Measurements from ENCODE around the gene SYT14.
"Not testable (repeated sequence)": the region's sequence is repeated elsewhere in the genome, so short reads cannot be mapped to it uniquely, and the experiment has no call there.

SYT14 gene

DNA sequence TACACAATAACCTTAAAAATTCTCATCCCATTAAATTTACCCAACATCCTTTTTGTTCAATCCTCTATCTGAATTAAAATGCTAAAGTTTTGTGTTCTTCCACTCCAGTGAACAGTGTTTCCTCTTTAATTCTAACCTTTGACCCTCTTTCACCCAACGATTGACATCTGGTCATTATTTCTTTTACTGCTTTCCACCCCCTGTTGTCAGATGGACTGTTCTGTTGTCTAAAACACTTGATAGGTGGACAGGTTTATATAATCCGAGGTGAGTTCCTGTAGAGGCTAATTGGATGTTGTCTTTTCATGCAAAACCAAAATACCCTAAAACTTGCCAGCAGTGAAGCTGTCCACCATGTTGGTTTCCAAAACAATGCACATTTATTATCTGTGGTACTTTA, 221.2 kb downstream of the SYT14 start:
- DNase-seq (ENCODE audit: low spot score) (no peak), ATAC-seq (ENCODE audit: low read depth) (no peak)
- Histone ChIP-seq H3K27ac (ENCODE audit: poor library complexity, severe bottlenecking) (no peak overlapping the region), H3K36me3 (ENCODE audit: low read depth) (no peaks in the 10 kb centered on the region), H3K4me3 (ENCODE audit: severe bottlenecking) (no peak overlapping the region), H3K4me1 (ENCODE audit: insufficient read depth, poor library complexity, severe bottlenecking) (no peaks in the 10 kb centered on the region), H3K27me3 (ENCODE audit: insufficient read depth, poor library complexity, severe bottlenecking) (no peaks in the 10 kb centered on the region), H3K9me3 (ENCODE audit: severe bottlenecking) (no peaks in the 10 kb centered on the region)
- TF ChIP-seq, protein P1, sequence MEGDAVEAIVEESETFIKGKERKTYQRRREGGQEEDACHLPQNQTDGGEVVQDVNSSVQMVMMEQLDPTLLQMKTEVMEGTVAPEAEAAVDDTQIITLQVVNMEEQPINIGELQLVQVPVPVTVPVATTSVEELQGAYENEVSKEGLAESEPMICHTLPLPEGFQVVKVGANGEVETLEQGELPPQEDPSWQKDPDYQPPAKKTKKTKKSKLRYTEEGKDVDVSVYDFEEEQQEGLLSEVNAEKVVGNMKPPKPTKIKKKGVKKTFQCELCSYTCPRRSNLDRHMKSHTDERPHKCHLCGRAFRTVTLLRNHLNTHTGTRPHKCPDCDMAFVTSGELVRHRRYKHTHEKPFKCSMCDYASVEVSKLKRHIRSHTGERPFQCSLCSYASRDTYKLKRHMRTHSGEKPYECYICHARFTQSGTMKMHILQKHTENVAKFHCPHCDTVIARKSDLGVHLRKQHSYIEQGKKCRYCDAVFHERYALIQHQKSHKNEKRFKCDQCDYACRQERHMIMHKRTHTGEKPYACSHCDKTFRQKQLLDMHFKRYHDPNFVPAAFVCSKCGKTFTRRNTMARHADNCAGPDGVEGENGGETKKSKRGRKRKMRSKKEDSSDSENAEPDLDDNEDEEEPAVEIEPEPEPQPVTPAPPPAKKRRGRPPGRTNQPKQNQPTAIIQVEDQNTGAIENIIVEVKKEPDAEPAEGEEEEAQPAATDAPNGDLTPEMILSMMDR (IDR thresholded peaks at IDR 0.05; ENCODE audit: poor library complexity, severe bottlenecking), result no peak

DNA sequence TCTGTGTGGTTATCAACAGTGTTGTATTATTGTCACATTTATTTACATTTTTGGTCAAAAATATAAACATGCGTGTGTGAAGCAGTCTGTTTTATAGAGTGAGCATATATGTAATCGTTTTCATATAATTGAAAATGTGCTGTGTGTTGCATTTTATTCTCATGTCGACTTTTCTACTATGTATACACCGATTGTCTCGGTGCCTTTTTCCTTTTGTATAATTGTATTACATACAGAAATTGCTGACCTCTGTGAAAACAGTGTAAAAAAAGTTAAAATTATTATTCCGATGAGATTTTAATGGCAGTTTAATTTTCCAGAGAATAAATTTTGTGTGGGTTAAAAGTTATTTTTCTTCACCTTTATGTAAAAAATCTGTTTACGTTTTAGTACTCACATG, 232.2 kb downstream of the SYT14 start:
- DNase-seq (ENCODE audit: low spot score) (no peak), ATAC-seq (ENCODE audit: low read depth) (no peak)
- TF ChIP-seq, protein P1 (IDR thresholded peaks at IDR 0.05; ENCODE audit: poor library complexity, severe bottlenecking), result no peak
- Histone ChIP-seq H3K27ac (ENCODE audit: poor library complexity, severe bottlenecking) (no peak overlapping the region), H3K27me3 (ENCODE audit: insufficient read depth, poor library complexity, severe bottlenecking) (no peaks in the 10 kb centered on the region), H3K36me3 (ENCODE audit: low read depth) (no peaks in the 10 kb centered on the region), H3K4me1 (ENCODE audit: insufficient read depth, poor library complexity, severe bottlenecking) (no peaks in the 10 kb centered on the region), H3K4me3 (ENCODE audit: severe bottlenecking) (no peak overlapping the region), H3K9me3 (ENCODE audit: severe bottlenecking) (no peaks in the 10 kb centered on the region)

DNA sequence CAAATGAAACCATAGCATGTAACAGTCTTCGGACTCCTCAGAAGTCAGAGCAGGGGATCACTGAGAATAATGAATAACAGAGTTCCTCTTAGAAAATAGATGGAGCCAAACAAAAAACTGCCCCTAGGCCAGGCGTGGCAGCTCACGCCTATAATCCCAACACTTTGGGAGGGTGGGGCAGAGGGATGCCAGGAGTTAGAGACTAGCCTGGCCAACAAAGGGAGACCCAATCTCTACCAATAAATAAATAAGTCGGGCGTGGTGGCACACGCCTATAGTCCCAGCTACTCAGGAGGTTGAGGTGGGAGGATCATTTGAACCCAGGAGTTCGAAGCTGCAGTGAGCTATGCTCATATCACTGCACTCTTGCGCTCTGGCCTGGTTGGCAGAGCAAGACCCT, 236.1 kb downstream of the SYT14 start:
- H3K27ac ChIP-seq (ENCODE audit: poor library complexity, severe bottlenecking), result no peak overlapping the region
- no peaks in the 10 kb centered on the region for H3K27me3 ChIP-seq (ENCODE audit: insufficient read depth, poor library complexity, severe bottlenecking)
- H3K4me1 ChIP-seq (ENCODE audit: insufficient read depth, poor library complexity, severe bottlenecking), result no peaks in the 10 kb centered on the region
- H3K9me3 ChIP-seq (ENCODE audit: severe bottlenecking), result no peaks in the 10 kb centered on the region
- ATAC-seq (ENCODE audit: low read depth), result no peak
- TF ChIP-seq, protein P1 (IDR thresholded peaks at IDR 0.05; ENCODE audit: poor library complexity, severe bottlenecking), result no peak
- no peak for DNase-seq (ENCODE audit: low spot score)
- no peaks in the 10 kb centered on the region for H3K36me3 ChIP-seq (ENCODE audit: low read depth)
- H3K4me3 ChIP-seq (ENCODE audit: severe bottlenecking), result no peak overlapping the region

DNA sequence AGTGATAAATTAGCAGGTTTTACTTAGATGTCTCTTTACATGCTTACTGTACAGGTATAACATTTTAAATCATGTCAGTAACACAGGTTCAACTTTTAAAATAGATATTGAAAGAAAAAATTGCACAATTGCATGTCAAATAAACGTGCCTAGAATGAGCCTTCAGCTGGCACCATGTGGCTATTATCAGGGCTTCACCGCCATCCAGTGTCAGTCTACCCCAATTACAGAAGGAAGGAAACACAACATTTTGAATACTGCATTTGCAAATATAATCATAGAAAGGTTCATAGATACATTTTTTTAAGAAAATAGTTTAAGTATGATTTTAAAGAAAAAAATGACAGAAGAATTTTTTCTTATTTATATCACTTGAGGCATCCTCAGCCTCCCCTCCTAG, 247.0 kb downstream of the SYT14 start:
- H3K27me3 ChIP-seq (ENCODE audit: insufficient read depth, poor library complexity, severe bottlenecking), result no peaks in the 10 kb centered on the region
- no peak for ATAC-seq (ENCODE audit: low read depth)
- TF ChIP-seq, protein P1 (IDR thresholded peaks at IDR 0.05; ENCODE audit: poor library complexity, severe bottlenecking), result no peak
- no peaks in the 10 kb centered on the region for H3K36me3 ChIP-seq (ENCODE audit: low read depth)
- H3K4me3 ChIP-seq (ENCODE audit: severe bottlenecking), result no peak overlapping the region
- H3K9me3 ChIP-seq (ENCODE audit: severe bottlenecking), result no peaks in the 10 kb centered on the region
- DNase-seq (ENCODE audit: low spot score), result no peak
- no peak overlapping the region for H3K27ac ChIP-seq (ENCODE audit: poor library complexity, severe bottlenecking)
- no peaks in the 10 kb centered on the region for H3K4me1 ChIP-seq (ENCODE audit: insufficient read depth, poor library complexity, severe bottlenecking)

DNA sequence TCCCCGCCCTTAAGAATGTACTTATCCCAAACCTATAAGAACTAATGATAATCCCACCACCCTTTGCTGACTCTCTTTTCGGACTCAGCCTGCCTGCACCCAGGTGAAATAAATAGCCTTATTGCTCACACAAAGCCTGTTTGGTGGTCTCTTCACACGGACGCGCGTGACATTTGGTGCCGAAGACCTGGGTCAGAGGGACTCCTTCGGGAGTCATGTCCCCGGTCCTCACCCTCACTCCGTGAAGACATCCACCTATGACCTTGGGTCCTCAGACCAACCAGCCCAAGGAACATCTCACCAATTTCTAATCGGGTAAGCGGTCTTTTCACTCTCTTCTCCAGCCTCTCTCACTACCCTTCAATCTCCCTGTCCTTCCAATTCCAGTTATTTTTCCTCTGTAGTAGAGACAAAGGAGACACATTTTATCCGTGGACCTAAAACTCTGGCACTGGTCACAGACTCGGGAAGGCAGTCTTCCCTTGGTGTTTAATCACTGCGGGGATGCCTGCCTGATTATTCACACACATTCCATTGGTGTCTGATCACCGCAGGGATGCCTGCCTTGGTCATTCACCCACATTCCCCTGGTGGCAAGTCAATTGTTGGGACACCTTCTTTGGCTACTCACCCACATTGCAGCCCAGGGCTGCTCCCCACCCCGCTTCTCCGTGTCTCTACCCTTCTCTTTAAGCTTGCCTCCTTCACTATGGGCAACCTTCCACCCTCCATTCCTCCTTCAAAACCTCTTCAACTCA, 250.0 kb downstream of the SYT14 start:
- not testable (repeated sequence) for H3K27ac ChIP-seq (ENCODE audit: poor library complexity, severe bottlenecking); ATAC-seq (ENCODE audit: low read depth); H3K36me3 ChIP-seq (ENCODE audit: low read depth); H3K4me3 ChIP-seq (ENCODE audit: severe bottlenecking); H3K9me3 ChIP-seq (ENCODE audit: severe bottlenecking); H3K27me3 ChIP-seq (ENCODE audit: insufficient read depth, poor library complexity, severe bottlenecking); H3K4me1 ChIP-seq (ENCODE audit: insufficient read depth, poor library complexity, severe bottlenecking)
- DNase-seq (ENCODE audit: low spot score), result peak; percentile 42
